NCI-H748 (cell line): ENCODE results near the gene FOXP4.
"Not testable (repeated sequence)": the region's sequence is repeated elsewhere in the genome, so short reads cannot be mapped to it uniquely, and the experiment has no call there.

ENCODE experiments used
- DNase-seq: peaks from one replicate; lab custom pipeline; 2025; ENCODE audit not compliant: unreplicated experiment; lab: John Stamatoyannopoulos, UW

The FOXP4 gene

GRCh38 chr6:41597246-41598000 lies 51.2 kb downstream of the FOXP4 start:
- DNase-seq = no peak

DNA sequence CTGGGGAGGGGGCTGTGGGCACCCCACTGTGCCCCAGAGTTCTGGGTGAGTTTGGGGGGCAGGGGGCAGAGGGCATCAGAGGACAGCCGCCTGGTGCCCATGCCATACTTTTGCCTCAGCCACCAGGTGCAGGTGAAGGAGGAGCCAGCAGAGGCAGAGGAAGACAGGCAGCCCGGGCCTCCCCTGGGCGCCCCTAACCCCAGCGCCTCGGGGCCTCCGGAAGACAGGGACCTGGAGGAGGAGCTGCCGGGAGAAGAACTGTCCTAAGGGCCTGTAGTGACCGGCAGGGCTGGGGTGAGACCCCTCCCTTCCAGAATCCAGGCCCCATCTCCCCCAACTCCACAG lies 52.5 kb downstream of the FOXP4 start:
- DNase-seq = no peak

GRCh38 chr6:41599015-41599851 lies 53.1 kb downstream of the FOXP4 start:
- peak; percentile 30 for DNase-seq

- DNase-seq = no peak
These were observed 53.8 kb downstream of the FOXP4 start for GRCh38 chr6:41599852-41600445.

GRCh38 chr6:41600499-41601247 lies 54.5 kb downstream of the FOXP4 start:
- no peak for DNase-seq

GRCh38 chr6:41601248-41601549 lies 55.0 kb downstream of the FOXP4 start:
- DNase-seq = no peak

DNA sequence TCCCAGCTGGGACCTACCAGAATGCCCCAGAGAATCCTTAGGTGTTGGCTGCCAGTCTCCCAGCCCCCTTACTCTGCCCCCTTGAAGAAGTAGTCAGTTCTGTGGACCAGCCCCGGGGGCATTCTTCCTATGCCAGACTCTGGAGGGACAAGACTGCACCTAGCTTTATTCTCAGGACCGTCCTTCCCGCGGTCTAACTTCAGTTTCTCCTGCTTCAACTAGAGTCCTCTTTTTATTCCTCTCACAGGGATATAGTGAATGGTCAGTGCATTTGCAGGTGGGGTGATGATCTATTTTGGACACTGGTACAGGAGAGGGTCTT lies 56.2 kb downstream of the FOXP4 start:
- DNase-seq = no peak

DNA sequence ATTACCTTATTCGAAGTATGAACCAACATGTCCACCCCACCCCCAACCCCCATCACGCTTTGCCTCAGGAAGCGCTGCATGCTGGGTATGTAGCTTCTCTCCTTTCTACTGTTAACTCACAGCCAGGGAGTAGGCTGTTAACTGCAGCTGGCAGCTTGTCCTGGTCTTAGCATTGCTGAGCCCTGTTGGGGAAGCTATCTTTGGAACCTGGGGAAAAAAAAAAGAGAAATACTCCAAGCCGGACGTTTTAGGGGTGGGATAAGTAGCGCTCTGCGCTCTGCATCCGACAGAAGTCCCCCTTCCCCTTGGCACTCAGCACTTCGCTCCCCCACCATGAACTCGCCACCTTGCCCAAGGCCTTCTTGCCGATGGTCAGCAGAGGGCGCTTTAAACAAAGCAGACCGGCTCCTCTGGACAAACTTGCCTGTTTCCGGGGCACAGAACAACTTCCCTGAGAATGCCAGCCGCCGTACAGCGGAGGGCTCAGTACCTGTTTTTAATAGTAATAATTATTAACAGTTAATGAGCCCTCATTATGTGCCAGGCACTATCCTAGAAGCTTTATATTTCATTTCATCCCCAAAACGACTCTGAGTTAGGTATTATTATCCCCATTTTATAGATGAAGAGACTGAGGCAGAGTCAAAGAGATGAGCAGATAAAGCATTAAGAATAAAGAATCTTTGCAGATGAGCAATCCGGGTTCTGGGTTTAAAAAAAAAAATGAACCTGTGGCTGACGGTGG lies 56.9 kb downstream of the FOXP4 start:
- peak; percentile 88 for DNase-seq

GRCh38 chr6:41604006-41604405 lies 57.8 kb downstream of the FOXP4 start:
- no peak for DNase-seq

GRCh38 chr6:41605649-41606048 lies 59.5 kb downstream of the FOXP4 start:
- no peak for DNase-seq

GRCh38 chr6:41607036-41607435 lies 60.9 kb downstream of the FOXP4 start:
- no peak for DNase-seq

- DNase-seq = no peak
These were observed 61.6 kb downstream of the FOXP4 start for GRCh38 chr6:41607736-41608135.

- no peak for DNase-seq
These were observed 62.4 kb downstream of the FOXP4 start for GRCh38 chr6:41608443-41609151.

DNA sequence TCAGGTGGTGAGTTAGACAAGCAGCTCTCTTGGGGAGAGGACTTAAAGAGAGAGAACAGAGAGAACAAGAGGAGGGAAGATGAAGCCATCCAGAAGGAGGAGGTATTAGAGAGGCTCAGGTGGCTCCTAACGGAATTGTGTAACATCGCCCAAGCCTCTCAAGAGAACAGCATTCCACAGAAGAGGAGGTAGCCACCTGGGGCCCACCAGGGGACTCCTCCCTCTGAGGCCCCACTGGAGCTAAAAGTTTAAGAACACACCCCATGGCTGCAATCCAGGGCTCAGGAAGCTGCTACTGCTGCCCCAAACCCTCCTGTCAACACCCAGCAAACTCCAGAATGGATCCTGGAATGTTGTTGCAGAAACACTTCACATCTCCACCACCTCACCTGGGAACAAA lies 68.5 kb downstream of the FOXP4 start:
- no peak for DNase-seq

DNA sequence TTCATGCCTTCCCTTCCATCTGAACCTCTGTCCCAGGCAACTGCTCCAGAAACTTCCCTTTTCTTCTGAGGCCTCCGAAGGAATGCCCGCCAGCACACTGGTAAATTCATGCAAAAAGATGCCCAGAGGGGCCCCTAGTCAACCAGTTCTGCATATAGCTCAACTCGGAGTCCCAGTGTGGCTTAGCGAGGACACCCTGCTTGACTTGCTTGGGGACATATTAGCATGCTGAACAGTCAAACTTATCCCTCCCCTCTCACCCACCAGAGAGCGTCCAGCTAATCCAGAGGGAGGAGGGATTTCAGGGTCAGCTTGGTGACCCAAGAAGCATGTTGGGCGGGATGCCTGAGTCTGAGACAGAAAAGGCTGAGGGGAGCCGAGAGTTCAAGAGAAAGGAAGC lies 69.1 kb downstream of the FOXP4 start:
- DNase-seq = no peak

- DNase-seq = no peak
These were observed 72.4 kb downstream of the FOXP4 start for GRCh38 chr6:41618598-41618997.

DNA sequence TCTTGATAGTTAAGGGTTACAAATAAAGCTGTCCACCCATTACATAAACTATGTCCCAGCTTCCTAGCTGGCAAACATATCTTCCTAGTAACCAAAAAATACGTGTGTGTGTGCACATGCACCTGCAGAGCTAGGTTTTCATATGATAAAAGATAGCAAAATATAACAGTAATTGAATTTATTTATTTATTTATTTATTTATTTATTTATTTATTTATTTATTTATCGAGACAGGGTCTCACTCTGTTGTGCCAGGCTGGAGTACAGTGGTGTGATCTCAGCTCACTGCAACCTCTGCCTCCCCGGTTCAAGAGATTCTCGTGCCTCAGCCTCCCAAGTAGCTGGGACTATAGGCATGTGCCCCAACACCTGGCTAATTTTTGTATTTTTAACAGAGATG lies 73.0 kb downstream of the FOXP4 start:
- DNase-seq = not testable (repeated sequence)

- DNase-seq = no peak
These were observed 75.2 kb downstream of the FOXP4 start for GRCh38 chr6:41621367-41621766.

- no peak for DNase-seq
These were observed 75.6 kb downstream of the FOXP4 start for GRCh38 chr6:41621802-41622201.

DNA sequence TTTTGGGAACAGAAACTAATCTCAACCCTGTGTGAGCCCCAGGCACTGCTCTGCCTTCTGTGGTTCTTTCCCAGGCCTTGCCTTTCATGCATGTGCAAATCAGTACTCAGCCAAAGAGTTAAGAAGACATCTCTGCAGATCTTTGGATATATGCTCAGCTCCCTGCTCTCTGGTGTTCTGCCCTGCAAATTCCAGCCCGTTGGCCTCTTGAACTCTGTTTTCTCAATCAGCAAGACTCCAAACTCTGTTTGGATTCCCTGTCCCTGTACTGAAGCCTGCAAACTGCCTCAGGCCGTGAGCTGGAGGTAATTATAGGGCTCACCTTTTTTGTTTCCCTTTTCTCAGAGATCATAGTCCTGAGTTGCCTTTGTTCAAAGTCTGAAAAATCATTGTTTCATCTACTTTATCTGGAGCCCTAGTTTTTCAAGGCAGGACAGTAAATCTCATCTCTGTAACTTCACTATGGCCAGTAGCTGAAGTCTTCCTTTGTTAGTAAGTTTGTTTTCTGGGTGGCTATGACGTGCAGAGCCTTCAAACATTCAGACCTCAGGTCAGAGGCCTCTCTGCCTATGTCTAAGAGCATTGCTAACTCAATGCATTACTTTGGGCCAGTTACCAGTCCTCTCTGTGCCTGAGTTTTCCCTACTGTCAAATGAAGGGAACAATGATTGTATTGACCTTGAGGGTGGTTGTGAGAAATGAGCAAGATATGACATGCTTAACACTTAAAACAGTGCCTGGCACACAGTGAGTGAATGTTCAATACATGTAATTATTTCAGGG lies 76.2 kb downstream of the FOXP4 start:
- DNase-seq = no peak
